K562 (cell line): ENCODE data around the gene GRAMD1B. TPM values are rescaled to one million over a fixed set of nuclear protein-coding genes. Genes with fewer than 3 reads are reported as not detected.

Source experiments
- ATAC-seq: fragments of 200-7000 bp; cut with Tn5 transposase; 3 replicates; pipeline ENCODE4 v1.9.1; 2020; ENCODE audit warnings: moderate library complexity
- BruUV-seq: library from RNA; stranded (reverse); fragments of 400-500 nt; replicated peaks from 2 replicates; lab custom pipeline; 2021; lab: Mats Ljungman, UMichigan
- CTCF ChIA-PET: fragments of 300-600 bp; formaldehyde crosslinking; extraction: SDS; loops from one replicate; lab custom pipeline; 2021; ENCODE audit warnings: low intra/inter-chr PET ratio; lab: Yijun Ruan, JAX
- POLR2A ChIA-PET: fragments of 300-600, 350-650 bp; sonication (Branson Sonifier 250); formaldehyde crosslinking; extraction: SDS; loops from one replicate; lab custom pipeline; 2021; ENCODE audit warnings: antibody characterized with exemption, inconsistent platforms; lab: Yijun Ruan, JAX
- DNase-seq, 4 experiments: peaks; one replicate each; pipeline versions ENCODE4 v3.0.0 to v3.0.0-alpha.2; 2011 to 2018; ENCODE audit warnings: low spot score in 3 of 4, mixed read lengths in 3 of 4; ENCODE audit errors: extremely low read depth in 1 of 4
- FAIRE-seq: peaks from 2 replicates; lab custom pipeline; 2011; peaks lifted over from hg19 to GRCh38; lab: Jason Lieb, UNC
- H2AFZ ChIP-seq: 2 replicates; pipeline ENCODE4 v1.6.0; 2011; ENCODE audit warnings: low read depth, low read length, control low read depth, inconsistent platforms
- H3K27ac ChIP-seq: fragments of 200-600 bp; 3 replicates; pipeline ENCODE4 v1.8.0; 2011; ENCODE audit warnings: low read depth, mild to moderate bottlenecking, control low read depth, inconsistent platforms, low read length, moderate library complexity, mixed read lengths; ENCODE audit errors: extremely low read depth
- H3K27me3 ChIP-seq, 2 experiments: fragments of 300-600 bp in 1 of 2; 2 replicates in 1 of 2; 3 replicates in 1 of 2; pipeline versions ENCODE4 v1.6.0 to v1.8.0; 2011; ENCODE audit warnings: inconsistent platforms in 2 of 2, low read length in 2 of 2, mild to moderate bottlenecking in 1 of 2, mixed read lengths in 1 of 2, moderate library complexity in 1 of 2; ENCODE audit not compliant: control insufficient read depth in 2 of 2, insufficient read depth in 2 of 2
- H3K36me3 ChIP-seq: fragments of 300-600 bp; 3 replicates; pipeline ENCODE4 v1.8.0; 2011; ENCODE audit warnings: mild to moderate bottlenecking, low read length, inconsistent platforms; ENCODE audit not compliant: control insufficient read depth, insufficient read depth
- H3K4me1 ChIP-seq, 2 experiments: fragments of 200-600 bp in 1 of 2; replicated peaks in 1 of 2; 2 replicates in 1 of 2; 3 replicates in 1 of 2; pipeline versions ENCODE4 v1.5.1 to v1.8.0; 2011; ENCODE audit warnings: inconsistent platforms in 2 of 2, low read length in 2 of 2, mild to moderate bottlenecking in 1 of 2, mixed read lengths in 1 of 2, moderate library complexity in 1 of 2; ENCODE audit not compliant: control insufficient read depth in 2 of 2, insufficient read depth in 2 of 2
- H3K4me2 ChIP-seq: 2 replicates; pipeline ENCODE4 v1.6.1; 2011; ENCODE audit warnings: low read length, control low read depth, inconsistent platforms, mixed read lengths; ENCODE audit not compliant: insufficient read depth
- H3K4me3 ChIP-seq: fragments of 200-600 bp; sonication (generic), shearing (Covaris generic); 2 replicates; pipeline ENCODE4 v1.5.1; 2016; ENCODE audit warnings: control low read depth, inconsistent platforms
- H3K79me2 ChIP-seq: fragments of 200-600 bp; 3 replicates; pipeline ENCODE4 v1.8.0; 2011; ENCODE audit warnings: low read length, inconsistent platforms; ENCODE audit not compliant: control insufficient read depth, insufficient read depth
- H3K9ac ChIP-seq, 2 experiments: 2 replicates each; pipeline versions ENCODE4 v1.6.0 to v1.6.1; 2011; ENCODE audit warnings: low read depth in 2 of 2, low read length in 2 of 2, control low read depth in 1 of 2, inconsistent platforms in 1 of 2, mild to moderate bottlenecking in 1 of 2, mixed read lengths in 1 of 2; ENCODE audit not compliant: insufficient read depth in 1 of 2
- H3K9me1 ChIP-seq: one replicate; pipeline ENCODE4 v1.6.0; 2011; ENCODE audit warnings: inconsistent platforms, mild to moderate bottlenecking, low read length, moderate library complexity; ENCODE audit not compliant: control insufficient read depth, insufficient read depth
- H3K9me3 ChIP-seq: replicated peaks from 2 replicates; pipeline ENCODE4 v1.5.1; 2011; ENCODE audit warnings: low read depth, low read length, inconsistent platforms; ENCODE audit not compliant: control insufficient read depth, insufficient read depth
- H4K20me1 ChIP-seq: replicated peaks from 2 replicates; pipeline ENCODE4 v1.6.1; 2011; ENCODE audit warnings: low read length, inconsistent platforms, mixed read lengths; ENCODE audit not compliant: control insufficient read depth, insufficient read depth
- CHD4 ChIP-seq: fragments of 200-600 bp; sonication (generic); IDR thresholded peaks from 3 replicates; pipeline ENCODE4 v1.6.1; 2012; ENCODE audit warnings: low read depth, mild to moderate bottlenecking, mixed read lengths, low read length, inconsistent platforms; ENCODE audit not compliant: insufficient read depth, insufficient replicate concordance, poor library complexity, severe bottlenecking
- E2F1 ChIP-seq: sonication (generic); formaldehyde crosslinking; IDR thresholded peaks from 2 replicates; pipeline ENCODE4 v1.8.1; 2023; ENCODE audit warnings: mild to moderate bottlenecking, missing genetic modification reagents, moderate library complexity
- FOS ChIP-seq: IDR thresholded peaks from 3 replicates; pipeline ENCODE4 v1.6.1; 2011; ENCODE audit not compliant: insufficient read length; ENCODE audit errors: extremely low read depth
- NONO ChIP-seq, 2 experiments: fragments of 200-400 bp in 1 of 2; fragments of 450-650 bp in 1 of 2; formaldehyde crosslinking in 1 of 2; IDR thresholded peaks; 2 replicates each; pipeline ENCODE4 v1.6.1; 2017; ENCODE audit warnings: low read depth in 2 of 2, mild to moderate bottlenecking in 2 of 2, moderate library complexity in 2 of 2, low read length in 1 of 2
- NR2F6 ChIP-seq: fragments of 450-650 bp; formaldehyde crosslinking; IDR thresholded peaks from 2 replicates; pipeline ENCODE4 v1.4.0; 2020; ENCODE audit warnings: mild to moderate bottlenecking
- PHF20 ChIP-seq: fragments of 450-650 bp; IDR thresholded peaks from 2 replicates; pipeline ENCODE4 v1.6.1; 2018; ENCODE audit not compliant: partially characterized antibody
- RBM22 ChIP-seq: fragments of 200-400 bp; formaldehyde crosslinking; IDR thresholded peaks from 2 replicates; pipeline ENCODE4 v1.6.1; 2018; ENCODE audit warnings: low read length, low read depth; ENCODE audit not compliant: poor library complexity, severe bottlenecking
- RFX5 ChIP-seq: IDR thresholded peaks from 2 replicates; pipeline ENCODE4 v1.6.1; 2011; ENCODE audit warnings: low read depth, mild to moderate bottlenecking, improper control_type of control experiment, low read length
- SMC3 ChIP-seq: conservative IDR thresholded peaks from 2 replicates; pipeline ENCODE4 v1.6.1; 2011; ENCODE audit warnings: low read depth, low read length, improper control_type of control experiment; ENCODE audit not compliant: insufficient read depth
- TAF7 ChIP-seq: fragments of 450-650 bp; IDR thresholded peaks from 2 replicates; pipeline ENCODE4 v1.6.1; 2016; ENCODE audit warnings: missing genetic modification characterization, missing compliant biosample characterization
- ZFP30 ChIP-seq: fragments of 250-450 bp; sonication (Bioruptor Pico); IDR thresholded peaks from 2 replicates; pipeline ENCODE4 v1.8.0; 2022; ENCODE audit warnings: moderate library complexity, mild to moderate bottlenecking, inconsistent platforms, borderline replicate concordance
- ZFPM2 ChIP-seq: fragments of 250-450 bp; sonication (Bioruptor Pico); IDR thresholded peaks from 2 replicates; pipeline ENCODE4 v1.5.1; 2022; ENCODE audit warnings: mild to moderate bottlenecking
- ZNF140 ChIP-seq: fragments of 250-450 bp; sonication (Bioruptor Pico); IDR thresholded peaks from 2 replicates; pipeline ENCODE4 v1.8.0; 2021; ENCODE audit warnings: moderate library complexity, mild to moderate bottlenecking, inconsistent platforms
- ZNF146 ChIP-seq: IDR thresholded peaks from one replicate; pipeline ENCODE4 v1.6.1; 2018; ENCODE audit warnings: missing compliant biosample characterization; ENCODE audit not compliant: unreplicated experiment
- WGBS: fragments of 100-300 bp; shearing (Covaris generic); methylation state at CpG from one replicate; pipeline ENCODE4 v1.1.6; 2016; ENCODE audit warnings: low coverage, mixed read lengths; ENCODE audit not compliant: insufficient coverage; ENCODE audit errors: missing lambda C conversion rate; 5-methylcytosine and 5-hydroxymethylcytosine counted together
- in situ Hi-C: fragments of 300-500 bp; cut with MboI; formaldehyde crosslinking; loops from 4 replicates; pipeline ENCODE4 v1.15.0; 2018; ENCODE audit warnings: inconsistent platforms, mixed read lengths
- intact Hi-C: fragments of 100-400 bp; cut with micrococcal nuclease; formaldehyde crosslinking; loops from 2 replicates; pipeline ENCODE4 v1.14.2; 2022
- polyA plus RNA-seq, 8 experiments: library from polyadenylated mRNA; depleted of rRNA in 4 of 8; stranded (reverse) in 5 of 8; unstranded in 3 of 8; fragments of >200 nt; fragmentation: Nextera tagmentation in 2 of 8; fragmentation: Illumina TruSeq in 1 of 8; extraction: Ambion mirVana in 2 of 8; extraction: Trizol in 1 of 8; gene quantifications; 2 replicates each; pipeline versions ENCODE4 v1.2.1 to v1.2.3, GENCODE V29; 2011 to 2014; ENCODE audit warnings: inconsistent platforms in 1 of 8, missing spikeins in 1 of 8
- total RNA-seq, 7 experiments: library from RNA; depleted of rRNA in 6 of 7; stranded (reverse); fragments of >200 nt in 6 of 7; fragmentation: Illumina TruSeq in 2 of 7; extraction: Trizol in 2 of 7; gene quantifications; 2 replicates each; pipeline versions ENCODE4 v1.2.1 to v1.2.3, GENCODE V29; 2011 to 2021; ENCODE audit warnings: low replicate concordance in 1 of 7
- TF ChIP-seq, protein P1 (sequence below): sonication (generic); formaldehyde crosslinking; IDR thresholded peaks from 2 replicates; pipeline ENCODE4 v1.8.1; 2023; ENCODE audit warnings: mild to moderate bottlenecking, missing genetic modification reagents
- TF ChIP-seq, protein P2 (sequence below): fragments of 450-650 bp; formaldehyde crosslinking; IDR thresholded peaks from 2 replicates; pipeline ENCODE4 v1.4.0; 2020; ENCODE audit warnings: mild to moderate bottlenecking, mixed read lengths
- TF ChIP-seq, protein P3 (sequence below): fragments of 250-450 bp; sonication (Bioruptor Pico); IDR thresholded peaks from 2 replicates; pipeline ENCODE4 v1.6.1; 2021; ENCODE audit warnings: mild to moderate bottlenecking

GRAMD1B gene
- total and polyA plus RNA-seq, 9 of the 15 experiments (the other 6 are each of a cell fraction or from before 2014, with no cell fraction given): 0.31 TPM; not detected in 8

DNA sequence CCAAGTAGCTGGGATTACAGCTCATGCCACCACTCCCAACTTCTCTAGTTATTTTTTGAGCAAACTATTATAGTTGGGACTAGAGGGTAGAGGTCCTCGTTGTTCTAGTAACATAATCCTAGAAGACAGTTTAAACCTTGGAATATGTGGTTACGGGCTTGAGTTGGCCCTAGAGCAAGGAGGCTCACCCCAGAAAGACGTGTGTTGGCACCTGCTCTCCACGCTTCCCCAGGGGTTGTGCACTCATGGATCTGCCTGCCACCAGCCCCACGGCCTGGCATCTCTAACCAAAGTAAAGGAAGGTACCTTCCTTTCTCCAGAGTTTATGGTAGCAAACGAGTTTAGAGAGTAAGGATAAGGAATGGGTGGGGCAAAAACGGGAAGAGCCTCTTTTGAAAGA lies 145.4 kb downstream of the GRAMD1B start:
- no peak overlapping the region for H3K27ac ChIP-seq
- FAIRE-seq (no peak), ATAC-seq (no peak), DNase-seq (no peak)
- no peak overlapping the region for H3K9ac ChIP-seq
- no peaks in the 10 kb centered on the region for H3K9me3 ChIP-seq
- H3K4me2 ChIP-seq: no peak overlapping the region
- no peaks in the 10 kb centered on the region for H3K79me2 ChIP-seq
- peaks cover 0 to 6% of the 10 kb centered on the region in 2 experiments; a peak in 1 of 5 replicates for H3K4me1 ChIP-seq
- ChIA-PET CTCF (no interaction called here), POLR2A (no interaction called here)
- no peak overlapping the region for H2AFZ ChIP-seq
- no peak overlapping the region for H3K4me3 ChIP-seq
- in situ Hi-C loops: no loop called here
- 0% methylated on average over 7 of the region's 7 CpGs for WGBS
- no peaks in the 10 kb centered on the region for H3K36me3 ChIP-seq
- H3K9me1 ChIP-seq: no peaks in the 10 kb centered on the region
- peaks cover 4% of the 10 kb centered on the region; the same call in 1 of the 2 replicates for H4K20me1 ChIP-seq
- no TSS peak for BruUV-seq
- peaks cover 0 to 32% of the 10 kb centered on the region in 2 experiments; a peak in 3 of 5 replicates for H3K27me3 ChIP-seq
- intact Hi-C loops: loop anchor here (5.0 kb wide), 1 partner anchor 273 kb away; no protein-coding TSS in a partner anchor
- no peak for TF ChIP-seq ZFP30
- TF ChIP-seq, protein P1, sequence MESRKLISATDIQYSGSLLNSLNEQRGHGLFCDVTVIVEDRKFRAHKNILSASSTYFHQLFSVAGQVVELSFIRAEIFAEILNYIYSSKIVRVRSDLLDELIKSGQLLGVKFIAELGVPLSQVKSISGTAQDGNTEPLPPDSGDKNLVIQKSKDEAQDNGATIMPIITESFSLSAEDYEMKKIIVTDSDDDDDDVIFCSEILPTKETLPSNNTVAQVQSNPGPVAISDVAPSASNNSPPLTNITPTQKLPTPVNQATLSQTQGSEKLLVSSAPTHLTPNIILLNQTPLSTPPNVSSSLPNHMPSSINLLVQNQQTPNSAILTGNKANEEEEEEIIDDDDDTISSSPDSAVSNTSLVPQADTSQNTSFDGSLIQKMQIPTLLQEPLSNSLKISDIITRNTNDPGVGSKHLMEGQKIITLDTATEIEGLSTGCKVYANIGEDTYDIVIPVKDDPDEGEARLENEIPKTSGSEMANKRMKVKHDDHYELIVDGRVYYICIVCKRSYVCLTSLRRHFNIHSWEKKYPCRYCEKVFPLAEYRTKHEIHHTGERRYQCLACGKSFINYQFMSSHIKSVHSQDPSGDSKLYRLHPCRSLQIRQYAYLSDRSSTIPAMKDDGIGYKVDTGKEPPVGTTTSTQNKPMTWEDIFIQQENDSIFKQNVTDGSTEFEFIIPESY (CRISPR knock-in tag): no peak
- TF ChIP-seq CHD4: no peak
- TF ChIP-seq, protein P2, sequence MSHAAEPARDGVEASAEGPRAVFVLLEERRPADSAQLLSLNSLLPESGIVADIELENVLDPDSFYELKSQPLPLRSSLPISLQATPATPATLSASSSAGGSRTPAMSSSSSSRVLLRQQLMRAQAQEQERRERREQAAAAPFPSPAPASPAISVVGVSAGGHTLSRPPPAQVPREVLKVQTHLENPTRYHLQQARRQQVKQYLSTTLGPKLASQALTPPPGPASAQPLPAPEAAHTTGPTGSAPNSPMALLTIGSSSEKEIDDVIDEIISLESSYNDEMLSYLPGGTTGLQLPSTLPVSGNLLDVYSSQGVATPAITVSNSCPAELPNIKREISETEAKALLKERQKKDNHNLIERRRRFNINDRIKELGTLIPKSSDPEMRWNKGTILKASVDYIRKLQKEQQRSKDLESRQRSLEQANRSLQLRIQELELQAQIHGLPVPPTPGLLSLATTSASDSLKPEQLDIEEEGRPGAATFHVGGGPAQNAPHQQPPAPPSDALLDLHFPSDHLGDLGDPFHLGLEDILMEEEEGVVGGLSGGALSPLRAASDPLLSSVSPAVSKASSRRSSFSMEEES: no peak
- no peak for TF ChIP-seq PHF20
- no peak for TF ChIP-seq RFX5
- no peak for TF ChIP-seq RBM22
- TF ChIP-seq ZNF146 (CRISPR knock-in tag): no peak
- no peak for TF ChIP-seq NR2F6 (CRISPR knock-in tag)
- TF ChIP-seq NONO (IDR thresholded peaks at IDR 0.05; ENCODE audit: low read depth in 2 of 2, low read length in 1 of 2): no peak
- TF ChIP-seq FOS: no peak
- TF ChIP-seq SMC3: no peak
- TF ChIP-seq E2F1 (CRISPR knock-in tag): no peak
- no peak for TF ChIP-seq ZFPM2
- TF ChIP-seq TAF7 (tag): no peak
- no peak for TF ChIP-seq ZNF140 (CRISPR knock-in tag)
- TF ChIP-seq, protein P3, sequence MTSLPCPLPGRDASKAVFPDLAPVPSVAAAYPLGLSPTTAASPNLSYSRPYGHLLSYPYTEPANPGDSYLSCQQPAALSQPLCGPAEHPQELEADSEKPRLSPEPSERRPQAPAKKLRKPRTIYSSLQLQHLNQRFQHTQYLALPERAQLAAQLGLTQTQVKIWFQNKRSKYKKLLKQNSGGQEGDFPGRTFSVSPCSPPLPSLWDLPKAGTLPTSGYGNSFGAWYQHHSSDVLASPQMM (CRISPR knock-in tag): no peak
- TF ChIP-seq, all 486 proteins: peak for 0
